ENCODE data around the gene SPINT3.

Gene SPINT3

GRCh38 chr20:45462711-45463509 is 52.5 kb downstream of the SPINT3 start:
- Mint-ChIP-seq H3K4me1 (no peaks in the 10 kb centered on the region), H3K27ac (no peak overlapping the region), H3K36me3 (no peaks in the 10 kb centered on the region), H3K4me3 (no peak overlapping the region), H3K9me3 (no peaks in the 10 kb centered on the region), H3K27me3 (peaks cover 33% of the 10 kb centered on the region)
- CTCF ChIA-PET: interaction anchor here (2.0 kb wide), 1 partner anchor 308 kb away, joined by 6 read pairs; no protein-coding TSS in a partner anchor
- no peak for DNase-seq

All from activated naive CD4-positive, alpha-beta T cell treated with anti-CD3 and anti-CD28 coated beads, Interleukin-2, amount 10 ng/mL, durations not matched to agents 7 days and 5 days (primary cell).